ENCODE data around the gene FOLR3. TPM values are rescaled to one million over a fixed set of nuclear protein-coding genes. Genes with fewer than 3 reads are reported as not detected.

Gene FOLR3
- total and polyA plus RNA-seq, 2 experiments from 2014 or later: not detected

- Histone ChIP-seq H3K79me2 (replicated peaks; ENCODE audit: insufficient read depth) (no peaks in the 10 kb centered on the region), H3F3A (replicated peaks; ENCODE audit: low read depth) (no peaks in the 10 kb centered on the region), H3K9me2 (ENCODE audit: insufficient read depth) (no peaks in the 10 kb centered on the region), H3K36me3 (ENCODE audit: insufficient read depth) (no peaks in the 10 kb centered on the region), H3K4me3 (no peak overlapping the region), H4K20me1 (replicated peaks; ENCODE audit: insufficient read depth) (no peaks in the 10 kb centered on the region; the same call in 1 of the 2 replicates), H3K27ac (ENCODE audit: low read depth) (no peak overlapping the region), H3K4me1 (ENCODE audit: insufficient read depth) (no peaks in the 10 kb centered on the region), H2AFZ (no peak overlapping the region), H3K27me3 (ENCODE audit: insufficient read depth) (no peaks in the 10 kb centered on the region), H3K4me2 (no peak overlapping the region)
- DNase-seq (ENCODE audit: low spot score) (no peak), ATAC-seq (no peak)
- no peak overlapping the region for H3K4me3 Mint-ChIP-seq
- H3K36me3 Mint-ChIP-seq (ENCODE audit: low read depth): no peaks in the 10 kb centered on the region
- TF ChIP-seq NANOG (IDR thresholded peaks at IDR 0.05; ENCODE audit: borderline replicate concordance) (no peak), ZNF462 (CRISPR knock-in tag; IDR thresholded peaks at IDR 0.05) (no peak), REST (IDR thresholded peaks at IDR 0.05; ENCODE audit: unreplicated experiment) (no peak), EZH2phosphoT487 (IDR thresholded peaks at IDR 0.05; ENCODE audit: unreplicated experiment) (no peak)
- peaks cover 2% of the 10 kb centered on the region; the same call in 1 of the 3 replicates for H3K4me1 Mint-ChIP-seq
- H3K9me3 Mint-ChIP-seq: no peaks in the 10 kb centered on the region; the same call in 2 of the 3 replicates
- no peak overlapping the region for H3K27ac Mint-ChIP-seq
- peaks cover 2% of the 10 kb centered on the region for H3K27me3 Mint-ChIP-seq (ENCODE audit: insufficient read depth, low read depth, poor library complexity)
These were observed 3.4 kb downstream of the FOLR3 start for GRCh38 chr11:72138821-72139390.

Measured in GM23338 (cell line).